A673 (cell line): ENCODE measurements around the gene RGS3.

ENCODE experiments used
- CTCF ChIP-seq: fragments of 300-800, 200-600 bp; sonication (generic); conservative IDR thresholded peaks from 2 replicates; pipeline ENCODE4 v1.5.1; 2017; ENCODE audit warnings: low read depth, mild to moderate bottlenecking, antibody characterized with exemption, low read length, moderate library complexity, mixed read lengths
- EZH2 ChIP-seq: fragments of 200-600 bp; sonication (generic); IDR thresholded peaks from 2 replicates; pipeline ENCODE4 v1.6.1; 2017; ENCODE audit warnings: borderline replicate concordance, low read depth, mild to moderate bottlenecking, mixed read lengths, antibody characterized with exemption, low read length; ENCODE audit not compliant: poor library complexity, severe bottlenecking

GRCh38 chr9:113428062-113428615, 35.4 kb upstream of the RGS3 start:
- TF ChIP-seq CTCF, result no peak
- no peak for TF ChIP-seq EZH2
